ENCODE data around the gene AUTS2. TPM values are rescaled to one million over a fixed set of nuclear protein-coding genes. Genes with fewer than 3 reads are reported as not detected.

The AUTS2 gene
- total and polyA plus RNA-seq, 2 experiments from 2014 or later: 32.0 to 91.0 TPM

DNA sequence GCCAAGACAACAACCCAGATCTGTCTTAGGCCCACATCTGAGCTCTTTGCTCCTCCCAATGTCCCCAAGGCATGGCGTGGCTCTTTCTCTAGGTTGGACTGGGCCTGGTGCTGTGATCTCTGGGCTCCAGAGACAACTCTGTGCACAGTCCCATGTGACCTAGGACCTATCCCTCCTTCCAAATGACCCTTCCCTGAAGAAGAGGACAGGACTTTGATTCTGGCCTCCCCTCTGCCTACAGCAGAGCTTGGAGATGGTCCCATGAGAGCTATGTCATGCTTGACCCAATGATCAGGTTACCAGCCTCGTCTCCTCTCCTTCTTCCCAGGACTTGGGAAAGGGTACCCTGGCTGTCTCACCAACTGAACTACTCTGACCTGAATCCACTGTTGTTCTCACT is 1237.4 kb downstream of the AUTS2 start:
- H3K27ac ChIP-seq (ENCODE audit: low read depth): peak overlapping the region; percentile 68; the same call in 1 of the 2 replicates
- no peaks in the 10 kb centered on the region for H3K79me2 ChIP-seq (replicated peaks; ENCODE audit: insufficient read depth)
- peaks cover 28% of the 10 kb centered on the region for H3K36me3 Mint-ChIP-seq (ENCODE audit: low read depth)
- TF ChIP-seq, protein P1, sequence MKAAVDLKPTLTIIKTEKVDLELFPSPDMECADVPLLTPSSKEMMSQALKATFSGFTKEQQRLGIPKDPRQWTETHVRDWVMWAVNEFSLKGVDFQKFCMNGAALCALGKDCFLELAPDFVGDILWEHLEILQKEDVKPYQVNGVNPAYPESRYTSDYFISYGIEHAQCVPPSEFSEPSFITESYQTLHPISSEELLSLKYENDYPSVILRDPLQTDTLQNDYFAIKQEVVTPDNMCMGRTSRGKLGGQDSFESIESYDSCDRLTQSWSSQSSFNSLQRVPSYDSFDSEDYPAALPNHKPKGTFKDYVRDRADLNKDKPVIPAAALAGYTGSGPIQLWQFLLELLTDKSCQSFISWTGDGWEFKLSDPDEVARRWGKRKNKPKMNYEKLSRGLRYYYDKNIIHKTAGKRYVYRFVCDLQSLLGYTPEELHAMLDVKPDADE (IDR thresholded peaks at IDR 0.05): no peak
- no peak for TF ChIP-seq ZNF114 (CRISPR knock-in tag; IDR thresholded peaks at IDR 0.05)
- H3K4me1 ChIP-seq (ENCODE audit: insufficient read depth): no peaks in the 10 kb centered on the region; the same call in none of the 2 replicates
- peak overlapping the region; percentile 78 for H3K27ac Mint-ChIP-seq
- no peak for DNase-seq (ENCODE audit: low spot score)
- H3K27me3 Mint-ChIP-seq (ENCODE audit: insufficient read depth, low read depth, poor library complexity): peaks cover 2% of the 10 kb centered on the region
- H3K9me3 Mint-ChIP-seq: peaks cover 31% of the 10 kb centered on the region
- peaks cover 4% of the 10 kb centered on the region; the same call in 1 of the 3 replicates for H3K4me1 Mint-ChIP-seq
- H3K27me3 ChIP-seq (ENCODE audit: insufficient read depth): no peaks in the 10 kb centered on the region
- no peak overlapping the region for H3K4me3 ChIP-seq
- no peak overlapping the region for H3K4me2 ChIP-seq
- ATAC-seq: no peak
- no peak overlapping the region for H2AFZ ChIP-seq
- H4K20me1 ChIP-seq (replicated peaks; ENCODE audit: insufficient read depth): no peaks in the 10 kb centered on the region
- H3K4me3 Mint-ChIP-seq: no peak overlapping the region
- H3K9me2 ChIP-seq (ENCODE audit: insufficient read depth): peaks cover 14% of the 10 kb centered on the region
- H3F3A ChIP-seq (replicated peaks; ENCODE audit: low read depth): no peaks in the 10 kb centered on the region
- H3K36me3 ChIP-seq (ENCODE audit: insufficient read depth): peaks cover 4% of the 10 kb centered on the region

DNA sequence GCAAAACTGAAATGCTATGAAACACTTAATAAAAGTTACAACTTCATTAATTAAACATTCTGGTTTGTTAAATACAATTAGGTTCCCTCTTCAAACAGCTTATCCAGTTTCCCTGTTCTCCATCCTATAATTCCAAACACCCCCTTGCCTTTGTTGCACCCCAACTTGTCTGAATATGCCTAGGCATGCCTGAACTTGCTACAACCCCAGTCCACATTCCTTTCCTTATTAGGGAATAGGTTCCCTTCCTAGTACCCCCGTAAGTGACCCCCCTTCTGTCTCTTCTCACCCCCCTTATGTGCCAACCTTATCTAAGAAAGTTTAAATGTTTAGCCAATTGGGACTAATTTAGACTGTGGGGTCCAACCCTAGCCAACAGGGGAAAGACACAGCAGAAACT is 1238.0 kb downstream of the AUTS2 start:
- Histone ChIP-seq H2AFZ (no peak overlapping the region), H4K20me1 (replicated peaks; ENCODE audit: insufficient read depth) (no peaks in the 10 kb centered on the region), H3F3A (replicated peaks; ENCODE audit: low read depth) (no peaks in the 10 kb centered on the region), H3K4me3 (no peak overlapping the region), H3K27ac (ENCODE audit: low read depth) (peak overlapping the region; percentile 68; the same call in 1 of the 2 replicates), H3K36me3 (ENCODE audit: insufficient read depth) (peaks cover 4% of the 10 kb centered on the region), H3K27me3 (ENCODE audit: insufficient read depth) (no peaks in the 10 kb centered on the region), H3K79me2 (replicated peaks; ENCODE audit: insufficient read depth) (no peaks in the 10 kb centered on the region), H3K9me2 (ENCODE audit: insufficient read depth) (peaks cover 14% of the 10 kb centered on the region), H3K4me1 (ENCODE audit: insufficient read depth) (no peaks in the 10 kb centered on the region; the same call in none of the 2 replicates), H3K4me2 (no peak overlapping the region)
- DNase-seq (ENCODE audit: low spot score): no peak
- H3K36me3 Mint-ChIP-seq (ENCODE audit: low read depth): peaks cover 28% of the 10 kb centered on the region
- peaks cover 4% of the 10 kb centered on the region; the same call in 1 of the 3 replicates for H3K4me1 Mint-ChIP-seq
- H3K9me3 Mint-ChIP-seq: peaks cover 31% of the 10 kb centered on the region
- H3K27ac Mint-ChIP-seq: peak overlapping the region; percentile 78
- ATAC-seq: no peak
- no peak overlapping the region for H3K4me3 Mint-ChIP-seq
- H3K27me3 Mint-ChIP-seq (ENCODE audit: insufficient read depth, low read depth, poor library complexity): peaks cover 2% of the 10 kb centered on the region
- TF ChIP-seq STAT1 (IDR thresholded peaks at IDR 0.05; ENCODE audit: unreplicated experiment): no peak
- no peak for TF ChIP-seq EZH2phosphoT487 (IDR thresholded peaks at IDR 0.05; ENCODE audit: unreplicated experiment)
- TF ChIP-seq JUNB (IDR thresholded peaks at IDR 0.05; ENCODE audit: unreplicated experiment): no peak
- TF ChIP-seq, protein P2, sequence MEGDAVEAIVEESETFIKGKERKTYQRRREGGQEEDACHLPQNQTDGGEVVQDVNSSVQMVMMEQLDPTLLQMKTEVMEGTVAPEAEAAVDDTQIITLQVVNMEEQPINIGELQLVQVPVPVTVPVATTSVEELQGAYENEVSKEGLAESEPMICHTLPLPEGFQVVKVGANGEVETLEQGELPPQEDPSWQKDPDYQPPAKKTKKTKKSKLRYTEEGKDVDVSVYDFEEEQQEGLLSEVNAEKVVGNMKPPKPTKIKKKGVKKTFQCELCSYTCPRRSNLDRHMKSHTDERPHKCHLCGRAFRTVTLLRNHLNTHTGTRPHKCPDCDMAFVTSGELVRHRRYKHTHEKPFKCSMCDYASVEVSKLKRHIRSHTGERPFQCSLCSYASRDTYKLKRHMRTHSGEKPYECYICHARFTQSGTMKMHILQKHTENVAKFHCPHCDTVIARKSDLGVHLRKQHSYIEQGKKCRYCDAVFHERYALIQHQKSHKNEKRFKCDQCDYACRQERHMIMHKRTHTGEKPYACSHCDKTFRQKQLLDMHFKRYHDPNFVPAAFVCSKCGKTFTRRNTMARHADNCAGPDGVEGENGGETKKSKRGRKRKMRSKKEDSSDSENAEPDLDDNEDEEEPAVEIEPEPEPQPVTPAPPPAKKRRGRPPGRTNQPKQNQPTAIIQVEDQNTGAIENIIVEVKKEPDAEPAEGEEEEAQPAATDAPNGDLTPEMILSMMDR (conservative IDR thresholded peaks at IDR 0.05; ENCODE audit: low read depth in 2 of 2): no peak
- TF ChIP-seq ZNF331 (CRISPR knock-in tag; IDR thresholded peaks at IDR 0.05; ENCODE audit: low read depth): no peak
- TF ChIP-seq, protein P1 (IDR thresholded peaks at IDR 0.05): no peak
- TF ChIP-seq, protein P3, sequence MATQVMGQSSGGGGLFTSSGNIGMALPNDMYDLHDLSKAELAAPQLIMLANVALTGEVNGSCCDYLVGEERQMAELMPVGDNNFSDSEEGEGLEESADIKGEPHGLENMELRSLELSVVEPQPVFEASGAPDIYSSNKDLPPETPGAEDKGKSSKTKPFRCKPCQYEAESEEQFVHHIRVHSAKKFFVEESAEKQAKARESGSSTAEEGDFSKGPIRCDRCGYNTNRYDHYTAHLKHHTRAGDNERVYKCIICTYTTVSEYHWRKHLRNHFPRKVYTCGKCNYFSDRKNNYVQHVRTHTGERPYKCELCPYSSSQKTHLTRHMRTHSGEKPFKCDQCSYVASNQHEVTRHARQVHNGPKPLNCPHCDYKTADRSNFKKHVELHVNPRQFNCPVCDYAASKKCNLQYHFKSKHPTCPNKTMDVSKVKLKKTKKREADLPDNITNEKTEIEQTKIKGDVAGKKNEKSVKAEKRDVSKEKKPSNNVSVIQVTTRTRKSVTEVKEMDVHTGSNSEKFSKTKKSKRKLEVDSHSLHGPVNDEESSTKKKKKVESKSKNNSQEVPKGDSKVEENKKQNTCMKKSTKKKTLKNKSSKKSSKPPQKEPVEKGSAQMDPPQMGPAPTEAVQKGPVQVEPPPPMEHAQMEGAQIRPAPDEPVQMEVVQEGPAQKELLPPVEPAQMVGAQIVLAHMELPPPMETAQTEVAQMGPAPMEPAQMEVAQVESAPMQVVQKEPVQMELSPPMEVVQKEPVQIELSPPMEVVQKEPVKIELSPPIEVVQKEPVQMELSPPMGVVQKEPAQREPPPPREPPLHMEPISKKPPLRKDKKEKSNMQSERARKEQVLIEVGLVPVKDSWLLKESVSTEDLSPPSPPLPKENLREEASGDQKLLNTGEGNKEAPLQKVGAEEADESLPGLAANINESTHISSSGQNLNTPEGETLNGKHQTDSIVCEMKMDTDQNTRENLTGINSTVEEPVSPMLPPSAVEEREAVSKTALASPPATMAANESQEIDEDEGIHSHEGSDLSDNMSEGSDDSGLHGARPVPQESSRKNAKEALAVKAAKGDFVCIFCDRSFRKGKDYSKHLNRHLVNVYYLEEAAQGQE (IDR thresholded peaks at IDR 0.05; ENCODE audit: unreplicated experiment): no peak
- no peak for TF ChIP-seq POLR2AphosphoS5 (IDR thresholded peaks at IDR 0.05; ENCODE audit: low read depth)

Measured in GM23338 (cell line).